Amygdala (tissue), 56 donors: ENCODE measurements around the gene ZNF625.
A peak's percentile ranks its signal among the peaks of the same experiment; 100 is the strongest.
"Not testable (repeated sequence)": the region's sequence is repeated elsewhere in the genome, so short reads cannot be mapped to it uniquely, and the experiment has no call there.

Experiments
- DNase-seq, 56 donors: peaks; one replicate each; lab custom pipeline; 2025; lab: John Stamatoyannopoulos, UW

Gene ZNF625

DNA sequence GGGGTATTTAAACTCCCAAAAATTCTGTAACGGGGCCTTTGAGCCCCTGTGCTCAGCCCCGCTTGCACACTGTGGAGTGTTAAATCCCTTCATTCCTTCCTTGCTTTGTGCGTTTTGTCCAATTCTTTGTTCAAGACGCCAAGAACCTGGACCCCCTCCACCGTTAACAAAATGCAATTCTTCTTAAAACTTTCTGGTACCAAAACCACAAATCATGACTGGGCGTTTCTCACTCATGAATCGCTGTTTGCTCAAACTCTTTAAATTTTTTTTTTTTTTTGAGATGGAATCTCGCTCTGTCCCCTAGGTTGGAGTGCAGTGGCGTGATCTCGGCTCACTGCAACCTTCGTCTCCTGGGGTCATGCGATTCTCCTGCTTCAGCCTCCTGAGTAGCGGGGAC lies 17.3 kb downstream of the ZNF625 start:
- DNase-seq: no peak

DNA sequence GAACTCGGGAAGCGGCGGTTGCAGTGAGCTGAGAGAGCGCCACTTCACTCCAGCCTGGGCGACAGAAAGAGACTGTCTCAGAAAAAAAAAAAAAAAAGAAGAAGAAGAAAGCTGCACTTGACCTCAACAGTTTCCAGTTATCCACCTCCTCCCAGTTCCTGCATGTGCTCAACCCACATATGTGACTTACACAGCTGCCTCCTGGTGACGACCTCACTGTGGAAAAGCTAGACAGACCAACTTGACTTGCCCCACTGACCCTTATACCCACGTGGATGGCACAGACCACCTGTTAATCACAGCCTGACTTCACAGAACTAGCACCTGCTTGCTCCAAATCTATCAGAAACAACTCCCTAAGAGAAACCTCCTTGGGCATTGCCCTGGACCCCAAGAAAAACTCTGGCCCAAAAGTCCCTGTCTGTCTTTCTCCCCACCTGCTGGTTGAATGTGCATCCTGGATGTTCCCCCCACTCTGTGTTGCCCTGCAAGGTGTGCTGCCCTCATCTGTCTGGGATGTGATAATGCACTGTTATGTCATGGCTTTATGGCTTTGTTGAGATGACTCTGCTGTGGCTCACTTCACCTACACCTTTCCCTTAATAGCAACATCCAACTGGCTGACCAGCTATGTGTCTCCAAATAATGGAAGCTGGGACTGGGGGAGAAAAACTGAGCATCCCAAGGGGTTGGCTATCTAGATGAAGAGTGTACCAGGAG lies 19.2 kb downstream of the ZNF625 start:
- no peak for DNase-seq

- DNase-seq: no peak
Observed at GRCh38 chr19:12133069-12133468, 23.5 kb downstream of the ZNF625 start.

DNA sequence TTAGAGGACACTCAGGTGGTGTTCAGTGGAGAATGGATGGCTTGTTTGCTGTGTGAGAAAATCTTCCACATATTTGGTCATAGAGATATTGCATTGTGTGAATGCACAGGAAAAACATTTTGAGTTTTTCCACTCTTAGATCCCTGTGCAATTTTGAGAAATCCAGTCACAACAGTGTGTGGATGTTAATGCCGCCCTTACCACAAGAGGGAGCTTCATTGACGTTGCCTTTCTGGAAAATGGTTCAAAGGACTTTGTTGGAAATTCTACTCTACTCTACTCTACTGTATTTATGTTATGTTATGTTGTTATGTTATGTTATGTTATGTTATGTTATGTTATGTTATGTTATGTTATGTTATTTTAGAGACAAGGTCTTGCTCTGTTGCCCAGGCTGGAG lies 29.8 kb downstream of the ZNF625 start:
- peak in 2 of 56 donors; percentile 3 to 19 for DNase-seq

GRCh38 chr19:12117201-12117970 lies 39.1 kb downstream of the ZNF625 start:
- DNase-seq: no peak

DNA sequence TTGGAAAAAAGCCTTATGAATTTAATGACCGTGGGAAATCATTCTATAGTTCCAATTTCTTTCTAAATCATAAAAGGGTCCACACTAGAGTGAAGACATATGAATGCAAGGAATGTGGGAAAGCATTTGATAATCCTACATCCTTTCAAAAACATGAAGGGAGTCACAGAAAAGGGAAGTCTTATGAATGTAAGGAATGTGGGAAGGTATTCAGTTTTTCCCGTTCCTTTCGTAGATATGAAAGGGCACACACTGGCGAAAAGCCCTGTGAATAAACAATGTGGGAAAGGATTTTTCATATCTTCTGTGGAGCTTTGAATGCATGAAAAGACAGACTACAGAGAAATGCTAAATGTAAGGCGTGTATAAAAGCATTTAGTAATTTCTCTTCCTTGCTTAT lies 43.4 kb downstream of the ZNF625 start:
- DNase-seq: no peak

DNA sequence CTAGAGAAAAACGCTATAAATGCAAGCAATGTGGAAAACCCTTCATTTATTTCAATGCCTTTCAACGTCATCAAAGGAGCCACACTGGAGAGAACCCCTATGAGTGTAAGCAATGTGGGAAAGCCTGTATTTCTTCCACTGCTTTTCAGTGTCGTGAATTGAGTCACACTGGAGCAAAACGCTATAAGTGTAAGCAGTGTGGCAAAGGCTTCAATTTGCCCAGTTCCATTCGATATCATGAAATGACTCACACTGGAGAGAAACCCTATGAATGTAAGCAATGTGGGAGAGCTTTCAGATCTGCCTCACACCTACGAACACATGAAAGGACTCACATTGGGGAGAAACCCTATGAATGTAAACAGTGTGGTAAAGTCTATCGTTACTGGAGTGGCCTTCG lies 43.8 kb downstream of the ZNF625 start:
- DNase-seq: no peak

DNA sequence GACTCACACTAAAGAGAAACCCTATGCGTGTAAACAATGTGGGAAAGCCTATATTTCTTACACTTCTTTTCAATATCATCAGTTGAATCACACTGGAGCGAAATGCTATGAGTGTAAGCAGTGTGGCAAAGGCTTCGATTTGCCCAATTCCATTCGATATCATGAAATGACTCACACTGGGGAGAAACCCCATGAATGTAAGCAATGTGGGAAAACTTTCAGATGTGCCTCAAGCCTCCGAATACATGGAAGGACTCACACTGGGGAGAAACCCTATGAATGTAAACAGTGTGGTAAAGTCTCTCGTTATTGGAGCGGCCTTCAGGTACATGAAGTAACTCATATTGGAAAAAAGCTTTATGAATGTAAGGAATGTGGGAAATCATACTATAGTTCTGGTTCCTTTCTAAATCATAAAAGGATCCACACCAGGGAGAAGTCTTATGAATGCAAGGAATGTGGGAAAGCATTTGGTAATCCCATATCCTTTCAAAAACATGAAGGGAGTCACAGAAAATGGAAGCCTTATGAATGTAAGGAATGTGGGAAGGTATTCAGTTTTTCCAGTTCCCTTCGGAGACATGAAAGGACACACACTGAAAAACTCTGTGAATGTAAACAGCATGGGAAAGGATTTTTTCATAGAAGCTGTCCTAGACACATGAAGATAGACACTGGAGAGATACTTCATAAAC lies 44.4 kb downstream of the ZNF625 start:
- no peak for DNase-seq

DNA sequence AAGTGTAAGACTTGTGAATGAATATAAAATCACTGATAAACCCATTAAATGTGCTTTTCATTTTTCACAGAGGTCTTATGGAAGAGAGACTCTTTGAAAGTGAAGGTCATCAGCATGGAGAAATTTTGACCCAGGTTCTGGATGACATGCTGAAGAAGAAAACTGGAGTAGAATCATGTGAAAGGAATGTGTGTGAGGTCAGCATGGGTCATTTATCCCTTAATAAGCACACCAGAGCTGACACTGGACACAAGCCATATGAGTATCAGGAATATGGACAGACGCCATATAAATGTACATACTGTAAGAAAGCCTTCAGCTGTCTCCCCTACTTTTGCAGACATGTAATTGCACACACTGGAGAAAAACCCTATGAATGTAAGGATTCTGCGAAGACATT lies 45.4 kb downstream of the ZNF625 start:
- no peak for DNase-seq

GRCh38 chr19:12103909-12104308 lies 52.6 kb downstream of the ZNF625 start:
- DNase-seq: not testable (repeated sequence)

DNA sequence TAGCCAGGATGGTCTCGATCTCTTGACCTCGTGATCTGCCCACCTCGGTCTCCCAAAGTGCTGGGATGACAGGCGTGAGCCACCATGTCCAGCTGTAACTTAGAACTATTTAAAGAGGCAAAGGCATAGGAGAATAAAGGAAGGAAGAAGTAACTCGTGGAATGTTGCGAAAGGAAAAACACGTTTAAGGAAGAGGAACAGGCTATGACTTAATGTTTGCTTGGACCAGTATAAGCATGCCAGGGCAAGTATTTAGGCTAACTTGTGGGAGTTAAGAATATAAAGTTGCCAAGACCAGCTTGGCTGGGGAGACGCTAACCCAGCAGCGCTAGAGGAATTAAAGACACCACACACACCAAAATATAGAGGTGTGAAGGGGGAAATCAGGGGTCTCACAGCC lies 58.5 kb downstream of the ZNF625 start:
- DNase-seq: no peak

DNA sequence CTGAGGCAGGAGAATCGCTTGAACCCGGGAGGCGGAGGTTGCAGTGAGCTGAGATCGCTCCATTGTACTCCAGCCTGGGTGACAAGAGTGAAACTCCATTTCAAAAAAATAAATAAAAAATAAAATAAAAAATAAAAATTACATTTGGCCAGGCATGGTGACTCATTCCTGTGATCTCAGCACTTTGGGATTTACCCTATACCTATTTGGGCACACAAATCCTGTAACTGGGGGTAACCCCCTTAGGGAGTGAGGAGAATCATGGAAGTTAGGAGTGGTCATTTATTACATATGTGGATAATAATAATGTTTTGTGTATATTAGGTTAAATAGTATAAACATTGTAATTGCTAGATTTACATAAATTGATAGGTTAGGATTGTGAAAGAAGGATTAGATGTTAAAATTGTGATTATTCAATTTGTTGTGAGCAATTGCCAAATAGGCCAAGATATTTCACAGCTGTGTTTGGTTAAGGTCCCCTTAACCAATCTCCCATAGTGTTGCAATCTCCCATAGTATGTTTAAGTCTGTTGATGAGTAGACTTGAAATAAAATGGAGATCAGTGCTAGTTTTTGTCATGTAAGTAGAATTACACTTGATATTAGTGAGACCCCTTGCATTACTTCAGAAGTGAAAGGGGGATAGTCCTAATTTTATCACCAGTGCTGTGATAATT lies 61.3 kb downstream of the ZNF625 start:
- no peak for DNase-seq
